CD4-positive, CD25-positive, alpha-beta regulatory T cell (primary cell): Measurements from ENCODE around the gene KRTAP11-1. TPM values are rescaled to one million over a fixed set of nuclear protein-coding genes. Genes with fewer than 3 reads are reported as not detected.

ENCODE experiments used
- polyA plus RNA-seq, 4 donors: library from polyadenylated mRNA; unstranded; fragments of 300-500 nt; fragmentation: Illumina TruSeq; gene quantifications; one replicate each; pipeline ENCODE4 v1.2.3, GENCODE V29; 2021
- total RNA-seq: library from RNA; stranded (reverse); gene quantifications from one replicate; pipeline ENCODE4 v1.2.3, GENCODE V29; 2022

Gene KRTAP11-1
- total and polyA plus RNA-seq, 5 donors from 2014 or later = not detected

Other genes with a start within 250 kb of the KRTAP11-1 start
- not detected for gene KRTAP20-2, start 246.4 kb downstream of the KRTAP11-1 start, total RNA-seq
- gene KRTAP20-2, start 246.4 kb downstream of the KRTAP11-1 start, polyA plus RNA-seq = not detected
- gene KRTAP20-3, start 238.7 kb downstream of the KRTAP11-1 start, total RNA-seq = not detected
- gene KRTAP20-3, start 238.7 kb downstream of the KRTAP11-1 start, polyA plus RNA-seq = not detected
- gene KRTAP21-3, start 162.8 kb downstream of the KRTAP11-1 start, total RNA-seq = not detected
- gene KRTAP21-3, start 162.8 kb downstream of the KRTAP11-1 start, polyA plus RNA-seq = not detected
- gene KRTAP21-2, start 134.3 kb downstream of the KRTAP11-1 start, total RNA-seq = not detected
- gene KRTAP21-2, start 134.3 kb downstream of the KRTAP11-1 start, polyA plus RNA-seq = not detected
- not detected for gene KRTAP21-1, start 126.2 kb downstream of the KRTAP11-1 start, total RNA-seq
- not detected for gene KRTAP21-1, start 126.2 kb downstream of the KRTAP11-1 start, polyA plus RNA-seq
- gene KRTAP8-1, start 68.3 kb downstream of the KRTAP11-1 start, total RNA-seq = not detected
- not detected for gene KRTAP8-1, start 68.3 kb downstream of the KRTAP11-1 start, polyA plus RNA-seq
- gene KRTAP7-1, start 51.8 kb downstream of the KRTAP11-1 start, total RNA-seq = not detected
- gene KRTAP7-1, start 51.8 kb downstream of the KRTAP11-1 start, polyA plus RNA-seq = not detected
- not detected for gene KRTAP19-8, start 156.9 kb upstream of the KRTAP11-1 start, total RNA-seq
- gene KRTAP19-8, start 156.9 kb upstream of the KRTAP11-1 start, polyA plus RNA-seq = not detected